Measurements from ENCODE around the gene MPND. TPM values are rescaled to one million over a fixed set of nuclear protein-coding genes. Genes with fewer than 3 reads are reported as not detected.
"Not testable (repeated sequence)": the region's sequence is repeated elsewhere in the genome, so short reads cannot be mapped to it uniquely, and the experiment has no call there.

Gene MPND
- total RNA-seq, 1 donor from 2014 or later = 6.3 TPM

DNA sequence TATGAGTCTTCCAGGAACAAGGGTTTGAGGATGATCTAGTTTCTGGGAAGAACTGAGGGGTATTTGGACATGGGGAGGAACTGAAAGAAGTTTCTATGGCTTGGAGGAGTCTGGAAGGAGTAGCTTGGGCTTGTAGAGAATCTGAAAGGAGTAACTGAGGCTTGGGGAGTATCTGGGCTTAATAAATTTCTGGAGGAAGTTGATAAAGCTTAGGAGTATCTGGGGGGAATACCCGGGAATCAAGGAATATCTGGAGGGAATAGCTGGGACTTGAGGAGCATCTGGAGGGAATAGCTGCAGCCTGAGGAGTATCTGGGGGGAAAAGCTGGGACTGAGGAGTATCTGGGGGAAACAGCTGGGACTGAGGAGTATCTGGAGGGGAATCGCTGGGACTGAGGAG is 22.9 kb upstream of the MPND start:
- no peak for DNase-seq (ENCODE audit: low spot score)

DNA sequence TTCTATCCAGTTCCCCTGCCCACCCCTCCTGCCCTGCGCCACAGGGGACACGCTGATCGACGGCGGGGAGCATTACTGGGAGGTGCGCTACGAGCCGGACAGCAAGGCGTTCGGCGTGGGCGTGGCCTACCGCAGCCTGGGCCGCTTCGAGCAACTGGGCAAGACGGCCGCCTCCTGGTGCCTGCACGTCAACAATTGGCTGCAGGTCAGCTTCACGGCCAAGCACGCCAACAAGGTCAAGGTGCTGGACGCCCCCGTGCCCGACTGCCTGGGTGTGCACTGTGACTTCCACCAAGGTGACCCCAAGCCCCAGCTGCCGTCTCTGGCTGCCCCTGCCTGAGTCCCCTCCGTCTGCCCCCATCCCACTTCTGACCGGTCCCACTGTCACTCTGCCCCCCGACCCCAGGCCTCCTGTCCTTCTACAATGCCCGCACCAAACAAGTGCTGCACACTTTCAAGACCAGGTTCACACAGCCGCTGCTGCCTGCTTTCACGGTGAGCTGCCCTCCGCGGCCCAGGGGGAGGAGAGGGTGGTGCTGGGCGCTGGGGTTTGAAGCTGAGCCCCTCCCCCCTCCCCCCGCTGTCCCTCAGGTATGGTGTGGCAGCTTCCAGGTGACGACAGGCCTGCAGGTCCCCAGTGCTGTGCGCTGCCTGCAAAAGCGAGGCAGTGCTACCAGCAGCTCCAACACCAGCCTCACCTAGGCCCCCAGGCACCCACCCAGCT is 20.3 kb upstream of the MPND start:
- no peak for DNase-seq (ENCODE audit: low spot score)

DNA sequence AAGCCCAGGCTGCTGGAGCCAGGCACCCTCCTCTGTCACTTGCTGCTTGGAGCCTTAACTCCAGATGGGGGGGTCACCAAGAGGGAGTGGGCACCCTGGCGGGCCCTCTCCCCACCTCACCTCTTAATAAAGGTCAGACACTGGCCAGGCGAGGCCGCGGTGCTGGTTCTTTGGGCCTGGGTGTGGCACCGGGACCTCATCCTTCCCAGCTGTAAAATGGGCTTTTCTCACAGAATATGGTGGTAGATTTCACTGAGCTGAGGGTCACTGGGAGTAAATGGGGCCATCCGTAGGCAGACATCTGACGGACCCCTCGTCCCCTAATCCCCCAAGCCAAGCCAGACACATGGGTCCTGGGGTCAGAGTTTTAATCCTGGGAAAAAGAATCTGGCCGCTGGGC is 19.7 kb upstream of the MPND start:
- no peak for DNase-seq (ENCODE audit: low spot score)

DNA sequence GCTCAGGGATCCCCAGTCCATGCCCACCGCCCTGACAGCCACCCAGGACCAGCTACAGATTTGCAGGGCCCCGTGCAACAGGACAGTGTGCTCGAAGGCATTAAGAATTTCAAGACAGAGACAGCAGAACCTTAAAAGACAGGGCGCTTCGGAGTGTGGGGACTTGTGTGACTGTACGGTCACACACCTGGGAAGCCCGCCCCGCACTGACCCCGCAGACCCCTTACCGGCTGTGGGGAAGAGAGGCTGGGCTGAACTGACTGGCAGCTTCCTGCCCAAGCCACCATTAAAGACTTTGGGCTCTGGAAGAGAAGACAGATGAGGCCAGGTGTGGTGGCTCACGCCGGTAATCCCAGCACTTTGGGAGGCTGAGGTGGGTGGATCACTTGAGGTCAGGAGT is 19.1 kb upstream of the MPND start:
- no peak for DNase-seq (ENCODE audit: low spot score)

DNA sequence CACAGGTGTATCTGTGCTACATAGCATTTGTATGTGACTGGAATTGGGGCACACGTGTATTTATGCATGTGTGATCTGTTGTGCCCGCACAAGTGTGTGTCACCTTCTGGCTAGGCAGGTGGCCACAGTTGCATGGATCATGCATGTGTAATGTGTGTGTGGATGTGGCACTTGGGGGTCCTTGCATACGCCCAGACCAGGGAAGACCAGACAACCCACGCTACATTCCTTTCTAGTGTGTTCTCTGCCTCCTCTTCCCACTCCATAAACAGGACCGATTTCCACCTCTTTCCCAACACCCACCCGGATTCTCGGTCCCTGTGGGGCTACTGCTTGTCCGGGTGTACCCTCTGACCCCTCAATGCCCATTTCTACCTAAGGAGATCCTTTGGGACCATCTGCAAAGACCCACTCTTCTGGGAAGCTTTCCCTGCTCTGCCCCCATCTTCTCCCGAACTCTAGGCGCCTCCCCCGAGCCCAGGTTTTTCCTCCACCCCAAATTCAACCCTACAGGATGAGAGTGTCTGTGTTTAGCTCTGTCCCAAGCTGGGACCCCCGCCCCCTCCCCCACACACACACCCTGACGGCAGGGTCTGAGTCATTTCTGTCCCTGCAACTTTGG is 17.0 kb upstream of the MPND start:
- DNase-seq (ENCODE audit: low spot score) = no peak

DNA sequence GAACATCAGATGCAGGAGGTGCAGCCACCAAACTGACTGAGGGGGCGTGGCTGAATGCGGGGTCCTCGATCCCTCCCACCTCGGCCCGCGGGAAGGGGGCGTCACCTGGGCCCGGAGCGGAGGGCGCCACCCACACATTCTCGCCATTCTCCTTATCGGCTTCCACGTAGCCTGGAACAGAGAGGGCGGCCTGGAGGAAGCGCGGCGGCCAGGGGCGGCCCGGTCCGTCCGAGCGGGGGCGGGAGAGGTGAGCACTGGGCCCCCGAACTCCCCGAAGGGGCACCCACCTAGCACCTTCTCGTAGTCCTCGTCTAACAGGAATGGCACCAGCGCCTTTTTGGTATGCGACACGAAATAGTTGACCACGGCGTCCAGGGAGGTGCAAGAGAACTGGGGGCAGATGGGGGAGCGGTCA is 16.5 kb upstream of the MPND start:
- DNase-seq (ENCODE audit: low spot score) = no peak

DNA sequence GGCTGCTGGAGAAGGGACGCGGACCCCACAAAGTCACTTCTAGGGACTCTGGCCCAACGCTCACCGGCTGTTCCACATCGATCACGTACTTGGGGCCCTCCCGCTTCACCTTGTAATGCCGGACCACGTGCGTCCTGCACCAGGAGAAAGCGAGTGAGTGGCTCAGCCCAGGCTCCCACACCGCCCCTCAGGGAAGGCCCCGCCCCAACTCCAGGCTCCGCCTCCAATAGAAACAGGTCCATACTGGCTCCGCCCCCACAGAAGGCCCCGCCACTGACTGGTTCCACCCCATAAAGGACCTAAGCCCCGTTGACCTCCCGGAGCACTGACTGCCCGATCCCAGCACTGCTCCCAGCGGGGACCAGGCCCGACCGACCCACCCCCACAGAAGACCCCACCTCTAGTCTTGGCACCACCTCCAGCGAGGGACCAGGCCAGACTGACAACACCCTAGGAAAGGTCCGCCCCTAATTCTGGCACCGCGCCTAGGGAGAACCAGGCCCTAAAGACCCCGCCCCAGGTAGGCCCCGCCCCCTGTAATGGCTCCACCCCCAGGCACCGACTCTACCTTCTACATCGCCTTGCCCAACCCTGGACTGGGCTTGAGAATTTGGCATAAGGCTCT is 16.0 kb upstream of the MPND start:
- DNase-seq (ENCODE audit: low spot score) = peak; percentile 59

DNA sequence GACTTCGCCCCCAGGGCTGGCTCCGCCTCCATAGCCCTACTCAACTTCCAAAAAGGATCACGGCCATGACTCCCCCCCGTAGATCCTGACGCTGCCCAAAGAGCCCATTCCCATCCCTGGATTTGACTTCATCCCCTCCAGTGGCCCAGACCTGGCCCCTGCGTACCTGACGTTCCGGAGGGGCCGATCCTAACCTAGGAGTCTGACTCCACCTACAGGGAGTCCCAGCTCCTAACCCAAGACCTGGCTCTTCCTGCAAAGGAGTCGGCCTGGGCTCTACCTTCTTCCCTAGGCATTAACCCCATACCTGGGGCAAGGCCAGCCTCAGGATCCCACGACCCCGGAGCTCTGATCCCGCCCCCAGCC is 15.5 kb upstream of the MPND start:
- DNase-seq (ENCODE audit: low spot score) = no peak

DNA sequence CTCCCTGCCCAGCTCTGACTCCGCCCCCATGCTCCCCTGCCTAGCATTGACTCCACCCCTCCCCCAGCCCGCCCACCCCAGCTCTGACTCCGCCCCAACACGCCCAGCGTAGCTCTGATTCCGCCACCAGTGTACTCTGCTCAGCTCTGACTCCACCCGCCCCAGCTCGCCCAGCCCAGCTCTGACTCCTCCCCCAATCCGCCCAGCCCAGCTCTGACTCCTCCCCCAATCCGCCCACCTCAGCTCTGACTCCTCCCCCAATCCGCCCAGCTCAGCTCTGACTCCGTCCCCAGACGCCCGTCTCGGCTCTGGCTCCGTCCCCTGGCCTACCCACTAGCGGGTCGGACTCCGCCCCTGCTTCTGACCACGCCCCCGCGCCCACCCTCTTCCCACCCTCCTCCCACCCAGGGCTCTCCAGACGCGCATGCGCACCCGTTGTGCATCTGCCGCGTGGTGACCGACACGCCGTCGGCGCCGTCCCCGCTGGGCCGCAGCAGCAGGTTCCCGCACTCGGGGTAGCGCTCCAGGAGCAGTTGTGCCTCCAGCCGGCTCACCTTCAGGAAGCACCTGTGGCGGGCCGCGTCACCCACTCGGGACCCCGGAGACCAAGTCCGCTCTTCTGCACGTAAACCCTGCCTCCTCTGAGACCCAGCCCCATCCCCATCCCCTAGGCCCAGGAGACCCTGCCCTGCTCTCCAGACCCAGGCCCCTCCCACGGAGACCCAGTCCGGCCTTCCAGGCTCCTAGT is 14.9 kb upstream of the MPND start:
- DNase-seq (ENCODE audit: low spot score) = peak; percentile 97

DNA sequence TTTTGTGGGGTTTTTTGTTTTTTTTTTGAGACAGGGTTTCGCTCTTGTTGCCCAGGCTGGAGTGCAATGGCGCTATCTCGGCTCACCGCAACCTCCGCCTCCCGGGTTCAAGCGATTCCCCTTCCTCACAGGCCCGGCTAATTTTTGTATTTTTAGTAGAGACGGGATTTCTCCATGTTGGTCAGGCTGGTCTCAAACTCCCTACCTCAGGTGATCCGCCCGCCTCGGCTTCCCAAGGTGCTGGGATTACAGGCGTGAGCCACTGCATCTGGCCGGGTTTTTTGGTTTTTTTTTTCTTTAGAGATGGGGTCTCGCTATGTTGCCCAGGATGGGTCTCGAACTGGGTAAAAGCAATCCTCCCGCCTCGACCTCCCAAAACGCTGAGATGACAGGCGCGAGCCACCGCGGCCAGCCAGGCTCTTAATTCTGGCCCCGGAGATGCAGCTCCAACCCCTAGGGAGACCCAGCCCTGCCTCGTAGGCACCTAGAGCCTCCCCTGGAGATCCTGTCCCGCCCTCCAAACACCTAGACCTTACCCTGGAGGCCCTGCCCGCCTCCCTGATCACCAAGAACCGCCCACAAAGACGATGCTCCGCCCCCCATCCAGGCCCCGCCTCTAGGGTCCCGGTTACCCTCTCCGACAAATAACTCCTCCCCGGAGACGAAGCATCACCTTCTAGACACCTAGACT is 14.2 kb upstream of the MPND start:
- DNase-seq (ENCODE audit: low spot score) = not testable (repeated sequence)

DNA sequence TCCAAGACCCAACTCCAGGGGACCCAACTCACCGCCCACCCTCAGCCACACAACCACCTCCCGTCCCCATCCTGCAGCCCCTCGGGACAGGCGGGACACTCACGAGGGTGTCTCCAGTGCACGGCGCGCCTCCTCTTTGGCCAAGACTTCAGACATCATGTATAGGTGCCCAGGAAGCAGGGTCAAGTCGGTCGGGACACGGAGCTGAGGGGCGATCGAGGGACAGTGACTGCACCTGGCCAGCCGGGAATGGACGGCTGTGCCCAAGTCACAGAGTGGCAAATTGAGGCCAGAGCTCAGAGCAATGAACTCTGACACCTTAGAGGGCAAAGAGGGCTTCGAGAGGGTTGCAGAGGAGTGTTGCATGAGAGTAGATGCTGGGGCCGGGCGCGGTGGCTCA is 13.5 kb upstream of the MPND start:
- DNase-seq (ENCODE audit: low spot score) = no peak

DNA sequence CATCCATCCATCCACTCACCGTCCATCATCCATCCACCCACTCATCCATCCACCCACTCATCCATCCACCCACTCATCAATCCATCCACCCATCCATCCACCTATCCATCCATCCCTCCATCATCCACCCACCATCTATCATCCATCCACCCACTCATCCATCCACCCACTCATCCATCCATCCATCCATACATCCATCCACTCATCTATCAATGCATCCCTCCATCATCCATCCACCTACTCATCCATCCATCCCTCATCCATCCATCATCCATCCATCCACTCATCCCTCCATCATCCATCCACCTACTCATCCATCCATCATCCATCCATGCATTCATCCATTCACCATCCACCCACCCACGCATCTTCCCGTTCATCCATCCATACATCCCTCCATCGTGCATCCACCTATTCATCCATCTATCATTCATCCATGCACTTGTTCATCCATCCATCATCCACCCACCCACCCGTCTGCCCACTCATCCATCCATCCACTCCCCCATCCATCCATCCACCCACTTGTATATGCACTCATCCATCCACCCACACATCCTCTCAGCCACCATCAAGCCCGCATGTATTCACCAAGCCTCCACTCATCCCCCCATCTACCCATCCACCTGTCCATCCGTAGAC is 8.3 kb upstream of the MPND start:
- no peak for DNase-seq (ENCODE audit: low spot score)

DNA sequence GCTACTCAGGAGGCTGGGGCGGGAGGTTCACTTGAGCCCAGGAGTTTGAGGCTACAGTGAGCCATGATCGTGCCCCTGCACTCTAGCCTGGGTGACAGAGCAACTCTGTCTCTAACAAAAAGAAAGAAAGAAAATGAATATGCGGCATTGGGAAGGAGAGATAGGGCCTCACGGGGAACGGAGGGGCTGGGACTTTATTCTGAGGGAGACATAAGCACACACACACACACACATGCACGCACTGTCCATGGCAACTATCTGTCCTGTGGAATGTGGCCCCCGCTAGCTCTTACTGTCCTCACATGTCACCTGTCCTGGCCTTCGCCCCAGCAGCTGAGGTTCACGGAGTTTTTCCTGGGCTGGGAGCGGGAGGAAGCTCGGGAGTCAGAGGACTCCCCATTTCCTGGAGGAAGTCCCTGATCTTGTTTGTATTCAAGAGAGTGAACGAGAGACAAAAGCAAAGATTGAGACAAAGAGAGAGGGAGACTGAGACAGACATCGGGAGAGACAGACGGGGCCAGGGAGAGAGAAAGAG is 5.4 kb upstream of the MPND start:
- no peak for DNase-seq (ENCODE audit: low spot score)

DNA sequence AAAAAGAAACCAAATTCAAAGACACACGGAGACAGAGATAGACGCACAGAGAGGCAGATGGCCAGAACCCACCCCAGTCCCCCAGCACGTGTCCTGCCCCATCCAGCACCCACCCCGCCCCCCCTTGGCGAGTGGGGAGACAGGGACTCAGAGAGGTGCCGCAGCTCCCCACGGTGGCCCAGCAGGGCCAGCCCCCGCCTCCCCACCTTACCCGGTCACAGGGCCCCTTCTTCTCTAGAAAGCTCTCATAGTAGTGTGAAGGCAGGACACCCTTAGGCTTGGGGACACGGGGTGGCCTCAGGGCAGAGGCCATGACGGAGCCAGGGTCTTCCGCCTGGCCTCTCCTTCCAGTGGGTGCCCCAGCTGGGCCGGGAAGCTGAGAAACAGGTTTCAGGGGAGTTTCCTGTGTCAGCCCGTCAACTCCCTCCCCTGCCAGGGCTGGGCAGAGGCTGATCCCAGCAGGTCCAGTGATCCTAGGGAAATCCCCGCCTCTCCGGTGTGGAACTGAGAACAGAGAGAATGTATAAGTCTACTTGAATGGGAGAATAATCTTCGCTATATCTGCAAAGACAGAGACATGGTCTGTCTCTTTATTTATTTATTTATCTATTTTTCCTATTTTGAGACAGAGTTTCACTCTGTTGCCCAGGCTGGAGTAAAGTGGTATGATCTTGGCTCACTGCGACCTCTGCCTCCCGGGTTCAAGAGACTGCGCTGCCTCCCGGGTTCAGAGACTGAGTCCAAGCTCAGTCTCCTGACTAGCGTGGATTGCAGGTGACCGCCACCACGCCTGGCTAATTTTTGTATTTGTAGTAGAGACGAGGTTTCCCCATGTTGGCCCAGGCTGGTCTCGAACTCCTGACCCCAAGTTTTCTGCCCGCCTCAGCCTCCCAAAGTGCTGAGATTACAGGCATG is 4.7 kb upstream of the MPND start, which contains the start of gene STAP2:
STAP2 (minus strand) TSS at position 387 of the 915 bp plus-strand sequence; CDS start at position 313, 74 bp downstream.
- DNase-seq (ENCODE audit: low spot score) = peak; percentile 50

DNA sequence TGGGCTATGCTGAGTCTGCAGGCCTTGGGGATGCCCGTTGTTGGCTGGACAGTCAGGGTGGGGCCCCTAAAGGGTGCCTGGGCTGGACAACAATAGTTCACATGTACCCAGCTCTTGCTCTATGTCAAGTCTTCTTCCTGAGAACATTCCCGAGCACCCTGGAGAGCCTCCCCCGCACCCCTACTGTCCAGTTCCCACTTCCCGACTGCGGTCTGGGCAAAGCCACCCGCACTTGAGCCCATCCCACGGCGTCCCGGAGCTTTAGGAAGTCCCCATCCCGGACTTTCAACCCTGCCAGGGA is 1.1 kb upstream of the MPND start:
- no peak for DNase-seq (ENCODE audit: low spot score)

DNA sequence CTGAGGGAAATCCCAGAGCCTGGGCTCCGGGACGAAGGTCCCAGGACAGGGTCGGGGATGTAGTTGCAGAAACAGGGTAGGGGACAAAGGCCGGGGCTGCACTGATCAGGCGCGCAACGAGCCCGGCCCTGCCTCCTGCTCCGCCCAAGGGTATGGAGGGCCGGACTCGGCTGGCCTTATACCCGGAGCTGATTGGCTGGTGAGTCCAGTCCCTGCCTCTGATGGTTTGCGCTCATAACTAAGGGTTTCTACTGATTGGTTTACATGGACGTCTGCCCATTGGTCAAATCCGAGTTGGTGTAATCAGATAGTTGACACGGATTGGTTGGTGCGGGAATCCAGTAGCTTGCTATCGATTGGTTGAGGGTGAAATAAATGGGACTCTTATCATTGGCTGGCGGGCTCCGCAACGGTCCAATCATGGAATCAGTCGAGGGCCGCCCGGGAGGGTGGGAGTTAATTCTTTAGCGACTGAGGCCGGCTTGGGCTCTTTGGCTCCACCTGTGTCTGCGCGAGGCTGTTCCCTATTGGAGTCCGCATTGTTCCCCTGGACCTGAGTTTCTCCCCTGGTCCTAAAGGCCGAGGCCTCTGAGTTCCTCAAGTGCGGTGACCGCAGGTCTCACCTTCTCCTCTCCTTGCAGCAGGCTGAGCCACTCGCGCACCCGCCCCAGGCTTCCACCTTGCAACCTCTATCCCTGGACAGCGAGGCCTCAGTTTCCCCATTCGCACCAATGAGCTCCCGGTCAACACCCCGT is 570 bp upstream of the MPND start:
- peak; percentile 100 for DNase-seq (ENCODE audit: low spot score)

DNA sequence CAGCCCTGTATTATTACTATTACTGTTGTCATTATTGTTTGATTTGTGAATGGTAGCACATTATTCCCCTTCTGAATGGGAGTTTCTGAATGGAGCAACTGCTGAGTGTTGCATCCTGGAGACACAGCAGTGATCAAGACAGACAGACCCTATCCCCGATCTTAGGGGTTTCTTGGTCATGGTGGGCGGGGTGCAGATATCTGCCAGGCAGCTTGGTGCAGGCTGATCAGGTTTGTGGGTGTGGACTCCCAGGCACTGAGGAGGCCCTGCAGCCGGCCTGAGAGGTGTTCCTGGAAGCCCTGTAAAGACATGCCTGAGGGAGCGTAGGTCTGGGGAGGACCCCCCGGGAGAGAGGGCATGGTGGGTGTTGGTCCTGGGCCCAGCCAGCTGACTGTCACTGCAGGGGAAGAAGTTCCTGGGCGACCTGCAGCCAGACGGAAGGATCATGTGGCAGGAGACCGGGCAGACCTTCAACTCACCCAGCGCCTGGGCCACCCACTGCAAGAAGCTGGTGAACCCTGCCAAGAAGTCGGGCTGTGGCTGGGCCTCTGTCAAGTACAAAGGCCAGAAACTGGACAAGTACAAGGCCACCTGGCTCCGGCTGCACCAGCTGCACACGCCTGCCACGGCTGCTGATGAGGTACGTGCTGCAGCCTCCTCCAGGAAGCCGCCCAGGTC is 2.1 kb downstream of the MPND start:
- DNase-seq (ENCODE audit: low spot score) = no peak

DNA sequence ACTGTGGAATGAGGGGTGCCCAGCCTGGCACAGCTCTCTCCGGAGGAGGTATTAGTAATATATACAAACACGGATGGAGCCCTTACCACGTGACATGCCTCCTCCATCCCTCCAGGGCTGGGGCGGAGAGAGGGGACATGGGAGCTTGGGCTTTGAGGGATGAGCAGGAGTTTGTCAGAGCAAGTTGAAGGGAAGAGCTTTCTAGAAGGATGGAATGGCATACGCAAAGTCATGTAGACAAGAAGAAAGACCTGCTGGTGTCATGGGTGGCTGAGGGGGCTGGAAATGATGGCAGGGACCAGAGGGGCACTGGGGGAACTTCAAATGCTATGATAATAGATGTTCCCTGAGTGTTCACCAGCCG is 2.6 kb downstream of the MPND start:
- DNase-seq (ENCODE audit: low spot score) = no peak

DNA sequence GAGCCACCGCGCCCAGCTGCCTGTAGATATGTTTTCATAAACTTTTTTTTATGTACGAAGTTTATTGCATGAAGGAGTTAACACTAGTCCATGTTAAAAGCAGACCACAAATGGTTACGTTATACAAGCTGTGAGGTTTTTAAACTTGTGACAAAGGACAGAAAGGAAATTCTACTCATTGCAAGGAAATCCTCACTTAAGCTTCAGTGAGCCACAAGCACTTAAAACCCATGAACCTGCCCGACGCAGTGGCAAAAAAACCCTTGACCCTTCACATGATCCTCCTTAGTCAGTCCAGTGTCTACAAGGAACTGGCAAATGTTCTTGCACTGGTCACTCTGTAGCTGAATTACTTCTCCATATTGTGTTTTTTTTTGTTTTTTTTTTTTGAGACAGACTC is 4.2 kb downstream of the MPND start:
- DNase-seq (ENCODE audit: low spot score) = no peak

All from umbilical cord (tissue), 2 donors.